B cell (primary cell): ENCODE results near the gene CALCOCO1. TPM values are rescaled to one million over a fixed set of nuclear protein-coding genes. Genes with fewer than 3 reads are reported as not detected.

Experiments used
- ATAC-seq: fragments of 200-7000 bp; cut with Tn5 transposase; one replicate; pipeline ENCODE4 v1.10.0; 2021; ENCODE audit warnings: low read depth, mild to moderate bottlenecking, moderate number of reproducible peaks, moderate library complexity
- CTCF ChIA-PET: fragments of 350-600 bp; sonication (Branson Sonifier 250); formaldehyde crosslinking; loops from one replicate; lab custom pipeline; 2021; ENCODE audit warnings: antibody characterized with exemption, inconsistent platforms; lab: Charles Lee
- POLR2A ChIA-PET: fragments of 350-600 bp; sonication (Branson Sonifier 250); formaldehyde crosslinking; loops from one replicate; lab custom pipeline; 2021; ENCODE audit warnings: antibody characterized with exemption; lab: Charles Lee
- DNase-seq: peaks from one replicate; pipeline ENCODE4 v3.0.0; 2013
- H2AFZ ChIP-seq: 2 replicates; pipeline ENCODE4 v1.6.1; 2012; ENCODE audit warnings: mild to moderate bottlenecking, low read depth, low read length; ENCODE audit not compliant: insufficient read depth, poor library complexity, severe bottlenecking
- H3K27ac ChIP-seq, 2 donors: 1 replicate in 1 of 2; 2 replicates in 1 of 2; pipeline ENCODE4 v1.5.1; 2012 to 2013; ENCODE audit warnings: low read length in 2 of 2, mild to moderate bottlenecking in 2 of 2, moderate library complexity in 1 of 2
- H3K27me3 ChIP-seq, 4 experiments: fragments of 200-600 bp in 1 of 4; sonication (generic) in 1 of 4; replicated peaks in 1 of 4; 1 replicate in 2 of 4; 2 replicates in 2 of 4; pipeline versions ENCODE4 v1.6.1 to v1.7.0; 2013 to 2016; ENCODE audit warnings: low read length in 3 of 4, mild to moderate bottlenecking in 2 of 4, mixed read lengths in 1 of 4, moderate library complexity in 1 of 4; ENCODE audit not compliant: insufficient read depth in 4 of 4, control insufficient read depth in 3 of 4; ENCODE audit errors: control extremely low read depth in 1 of 4
- H3K36me3 ChIP-seq, 2 experiments: replicated peaks in 1 of 2; 1 replicate in 1 of 2; 2 replicates in 1 of 2; pipeline versions ENCODE4 v1.6.1 to v1.7.1; 2013; ENCODE audit warnings: low read length in 1 of 2; ENCODE audit not compliant: insufficient read depth in 2 of 2, control insufficient read depth in 1 of 2; ENCODE audit errors: control extremely low read depth in 1 of 2, extremely low read depth in 1 of 2
- H3K4me1 ChIP-seq, 2 donors: fragments of 200-600 bp in 1 of 2; sonication (generic) in 1 of 2; 1 replicate in 1 of 2; 2 replicates in 1 of 2; pipeline versions ENCODE4 v1.5.1 to v1.6.1; 2013 to 2017; ENCODE audit warnings: low read length in 2 of 2; ENCODE audit not compliant: control insufficient read depth in 2 of 2, insufficient read depth in 2 of 2
- H3K4me2 ChIP-seq: replicated peaks from 2 replicates; pipeline ENCODE3; 2012; ENCODE audit warnings: mild to moderate bottlenecking, low read depth, low read length; ENCODE audit not compliant: poor library complexity, severe bottlenecking
- H3K4me3 ChIP-seq, 5 experiments: fragments of 200-600 bp in 1 of 5; sonication (generic) in 1 of 5; 1 replicate in 3 of 5; 2 replicates in 2 of 5; pipeline versions ENCODE4 v1.5.1 to v1.7.0; 2011 to 2016; ENCODE audit warnings: low read length in 4 of 5, mild to moderate bottlenecking in 4 of 5, low read depth in 2 of 5, control low read depth in 1 of 5, moderate library complexity in 1 of 5; ENCODE audit not compliant: insufficient read depth in 1 of 5; ENCODE audit errors: control extremely low read depth in 1 of 5, extremely low read depth in 1 of 5
- H3K79me2 ChIP-seq: fragments of 200-600 bp; sonication (generic); one replicate; pipeline ENCODE4 v1.6.0; 2016; ENCODE audit warnings: low read length; ENCODE audit not compliant: control insufficient read depth, insufficient read depth
- H3K9ac ChIP-seq: fragments of 200-600 bp; sonication (generic); 2 replicates; pipeline ENCODE4 v1.6.1; 2017; ENCODE audit warnings: mild to moderate bottlenecking, low read length, moderate library complexity
- H3K9me3 ChIP-seq, 3 donors: one replicate each; pipeline versions ENCODE4 v1.6.1 to v1.7.1; 2013; ENCODE audit warnings: low read length in 2 of 3; ENCODE audit not compliant: control insufficient read depth in 2 of 3, insufficient read depth in 1 of 3; ENCODE audit errors: control extremely low read depth in 1 of 3
- H4K20me1 ChIP-seq: 2 replicates; pipeline ENCODE4 v1.6.0; 2012; ENCODE audit warnings: mild to moderate bottlenecking, low read length; ENCODE audit not compliant: insufficient read depth, control insufficient read depth, poor library complexity, severe bottlenecking
- H3K27ac Mint-ChIP-seq: one replicate; pipeline ENCODE4 v1.8.0; 2021; ENCODE audit warnings: mixed read lengths
- H3K27me3 Mint-ChIP-seq: one replicate; pipeline ENCODE4 v1.8.0; 2021; ENCODE audit warnings: mixed read lengths
- H3K4me1 Mint-ChIP-seq: one replicate; pipeline ENCODE4 v1.8.0; 2021; ENCODE audit warnings: mixed read lengths
- H3K4me3 Mint-ChIP-seq: one replicate; pipeline ENCODE4 v1.8.0; 2021; ENCODE audit warnings: mixed read lengths
- H3K9me3 Mint-ChIP-seq: one replicate; pipeline ENCODE4 v1.8.0; 2022; ENCODE audit warnings: mixed read lengths; ENCODE audit not compliant: insufficient read depth
- CTCF ChIP-seq: fragments of 200-600 bp; IDR thresholded peaks from one replicate; pipeline ENCODE4 v1.8.0; 2022; ENCODE audit warnings: antibody characterized with exemption, mild to moderate bottlenecking
- EZH2 ChIP-seq: IDR thresholded peaks from 2 replicates; pipeline ENCODE4 v1.6.1; 2012; ENCODE audit warnings: borderline replicate concordance, low read depth, mild to moderate bottlenecking, moderate library complexity, low read length; ENCODE audit not compliant: insufficient read depth, poor library complexity, severe bottlenecking
- WGBS: methylation state at CpG from one replicate; pipeline ENCODE4 v1.1.5; 2013; ENCODE audit warnings: missing lambda C conversion rate; ENCODE audit not compliant: insufficient coverage; 5-methylcytosine and 5-hydroxymethylcytosine counted together
- intact Hi-C: fragments of 100-400 bp; cut with micrococcal nuclease; formaldehyde crosslinking; loops from one replicate; pipeline ENCODE4 v1.10.0; 2022
- polyA plus RNA-seq: library from polyadenylated mRNA; depleted of rRNA; stranded (reverse); fragments of >200 nt; gene quantifications from 2 replicates; pipeline ENCODE4 v1.2.3, GENCODE V29; 2012
- total RNA-seq, 2 donors: library from RNA; stranded (reverse); fragments of 120-200 nt in 1 of 2; gene quantifications; 1 replicate in 1 of 2; 2 replicates in 1 of 2; pipeline versions ENCODE4 v1.2.3 to v1.2.4, GENCODE V29; 2013 to 2022

The CALCOCO1 gene
- total and polyA plus RNA-seq, 2 donors (not counting 1 experiment from before 2014, with no cell fraction given): 169 to 179 TPM

- peaks cover 0 to 29% (median 17%) of the 10 kb centered on the region in 4 experiments for H3K27me3 ChIP-seq
- peak overlapping the region; percentile 97 for H3K4me2 ChIP-seq
- peaks cover 67 to 79% of the 10 kb centered on the region in 2 donors for H3K4me1 ChIP-seq
- Mint-ChIP-seq H3K4me3 (no peak overlapping the region), H3K4me1 (peaks cover 12% of the 10 kb centered on the region), H3K27ac (no peak overlapping the region), H3K27me3 (peaks cover 18% of the 10 kb centered on the region), H3K9me3 (no peaks in the 10 kb centered on the region)
- no peaks in the 10 kb centered on the region for H3K79me2 ChIP-seq
- H3K9me3 ChIP-seq: no peaks in the 10 kb centered on the region
- H3K27ac ChIP-seq: no peak overlapping the region
- DNase-seq (peak; percentile 71), ATAC-seq (peak; percentile 37)
- peak overlapping the region; percentile 68 for H3K9ac ChIP-seq
- CTCF ChIA-PET: interaction anchor here (1.2 to 12.0 kb wide), 4 partner anchors 8 to 75 kb away, joined by 3 to 191 read pairs (median 6); partner anchors contain the start of genes ATP5MC2 and CALCOCO1
- POLR2A ChIA-PET: no interaction called here
- WGBS: 2% methylated on average over 27 of the region's 36 CpGs
- peak overlapping the region; percentile 79 for H2AFZ ChIP-seq
- TF ChIP-seq CTCF: no peak
- TF ChIP-seq EZH2: no peak
- H4K20me1 ChIP-seq: no peaks in the 10 kb centered on the region
- H3K4me3 ChIP-seq: peak overlapping the region in 4 of 5 experiments; percentile 49 to 72 (median 64)
- no peaks in the 10 kb centered on the region for H3K36me3 ChIP-seq
- intact Hi-C loops: loop anchor here (1.0 to 10.0 kb wide), 3 partner anchors 24 to 746 kb away; partner anchors contain the start of genes CALCOCO1 and EIF4B
These were observed 23.6 kb upstream of the CALCOCO1 start for GRCh38 chr12:53750812-53751335.
